Measurements from ENCODE around the gene ADAMTS2. TPM values are rescaled to one million over a fixed set of nuclear protein-coding genes. Genes with fewer than 3 reads are reported as not detected.
A peak's percentile ranks its signal among the peaks of the same experiment; 100 is the strongest.

Gene ADAMTS2
- total RNA-seq, 2 experiments from 2014 or later, result not detected

- Histone ChIP-seq H3K4me1 (ENCODE audit: insufficient read depth, low read length) (no peaks in the 10 kb centered on the region), H3K4me3 (ENCODE audit: low read length) (no peak overlapping the region), H3K9me3 (ENCODE audit: control insufficient read depth in 1 of 2, insufficient read depth in 1 of 2, low read length in 2 of 2) (peaks cover 5 to 6% of the 10 kb centered on the region in 2 experiments), H3K36me3 (ENCODE audit: insufficient read depth, low read length) (no peaks in the 10 kb centered on the region), H3K27me3 (ENCODE audit: control insufficient read depth in 1 of 2, insufficient read depth in 2 of 2, low read length in 2 of 2) (no peaks in the 10 kb centered on the region), H3K27ac (ENCODE audit: low read depth in 1 of 2, low read length in 2 of 2) (no peak overlapping the region)
- no peaks in the 10 kb centered on the region for H3K4me1 Mint-ChIP-seq (ENCODE audit: low read depth)
- H3K36me3 Mint-ChIP-seq (ENCODE audit: low read depth), result no peaks in the 10 kb centered on the region
- intact Hi-C loops (cut with DNase I, micrococcal nuclease), result no loop called here
- H3K27me3 Mint-ChIP-seq, result no peaks in the 10 kb centered on the region
- H3K27ac Mint-ChIP-seq, result no peak overlapping the region
- H3K4me3 Mint-ChIP-seq, result no peak overlapping the region
- POLR2A ChIA-PET, result no interaction called here
- DNase-seq (peak in 1 of 14 experiments; percentile 8), ATAC-seq (ENCODE audit: poor library complexity) (no peak)
- no peak for TF ChIP-seq CTCF (IDR thresholded peaks at IDR 0.05)
- CTCF ChIA-PET, result no interaction called here
- peaks cover 5% of the 10 kb centered on the region for H3K9me3 Mint-ChIP-seq
These were observed 93.8 kb downstream of the ADAMTS2 start for GRCh38 chr5:179251276-179251969.

GRCh38 chr5:179250561-179251225 is 94.6 kb downstream of the ADAMTS2 start:
- intact Hi-C loops (cut with DNase I, micrococcal nuclease), result no loop called here
- Mint-ChIP-seq H3K27me3 (no peaks in the 10 kb centered on the region), H3K36me3 (ENCODE audit: low read depth) (no peaks in the 10 kb centered on the region), H3K27ac (no peak overlapping the region), H3K4me3 (no peak overlapping the region), H3K9me3 (peaks cover 8% of the 10 kb centered on the region), H3K4me1 (ENCODE audit: low read depth) (no peaks in the 10 kb centered on the region)
- no peaks in the 10 kb centered on the region for H3K27me3 ChIP-seq (ENCODE audit: control insufficient read depth in 1 of 2, insufficient read depth in 2 of 2, low read length in 2 of 2)
- DNase-seq, result peak in 1 of 14 experiments; percentile 24
- ChIA-PET POLR2A (no interaction called here), CTCF (no interaction called here)
- H3K4me3 ChIP-seq (ENCODE audit: low read length), result no peak overlapping the region
- no peak for ATAC-seq (ENCODE audit: poor library complexity)
- TF ChIP-seq CTCF (IDR thresholded peaks at IDR 0.05), result no peak
- H3K27ac ChIP-seq (ENCODE audit: low read depth in 1 of 2, low read length in 2 of 2), result no peak overlapping the region
- no peaks in the 10 kb centered on the region for H3K36me3 ChIP-seq (ENCODE audit: insufficient read depth, low read length)
- H3K9me3 ChIP-seq (ENCODE audit: control insufficient read depth in 1 of 2, insufficient read depth in 1 of 2, low read length in 2 of 2), result peaks cover 6 to 12% of the 10 kb centered on the region in 2 experiments
- no peaks in the 10 kb centered on the region for H3K4me1 ChIP-seq (ENCODE audit: insufficient read depth, low read length)

GRCh38 chr5:179246227-179246626 is 99.0 kb downstream of the ADAMTS2 start:
- H3K27me3 Mint-ChIP-seq, result peaks cover 12% of the 10 kb centered on the region
- H3K36me3 ChIP-seq (ENCODE audit: insufficient read depth, low read length), result no peaks in the 10 kb centered on the region
- intact Hi-C loops (cut with DNase I, micrococcal nuclease), result no loop called here
- no peaks in the 10 kb centered on the region for H3K4me1 Mint-ChIP-seq (ENCODE audit: low read depth)
- no peaks in the 10 kb centered on the region for H3K4me1 ChIP-seq (ENCODE audit: insufficient read depth, low read length)
- DNase-seq, result no peak
- peaks cover 12 to 22% of the 10 kb centered on the region in 2 experiments for H3K9me3 ChIP-seq (ENCODE audit: control insufficient read depth in 1 of 2, insufficient read depth in 1 of 2, low read length in 2 of 2)
- peaks cover 8% of the 10 kb centered on the region for H3K9me3 Mint-ChIP-seq
- H3K27ac ChIP-seq (ENCODE audit: low read depth in 1 of 2, low read length in 2 of 2), result no peak overlapping the region
- no peaks in the 10 kb centered on the region for H3K27me3 ChIP-seq (ENCODE audit: control insufficient read depth in 1 of 2, insufficient read depth in 2 of 2, low read length in 2 of 2)
- ATAC-seq (ENCODE audit: poor library complexity), result no peak
- no peak overlapping the region for H3K4me3 Mint-ChIP-seq
- CTCF ChIA-PET, result no interaction called here
- H3K4me3 ChIP-seq (ENCODE audit: low read length), result no peak overlapping the region
- no peaks in the 10 kb centered on the region for H3K36me3 Mint-ChIP-seq (ENCODE audit: low read depth)
- POLR2A ChIA-PET, result no interaction called here
- TF ChIP-seq CTCF (IDR thresholded peaks at IDR 0.05), result no peak
- H3K27ac Mint-ChIP-seq, result no peak overlapping the region
